HuH-7.5 (cell line): ENCODE results near the gene CSNK1A1L.
"Not testable (repeated sequence)": the region's sequence is repeated elsewhere in the genome, so short reads cannot be mapped to it uniquely, and the experiment has no call there.

Source experiments
- DNase-seq: peaks from one replicate; pipeline ENCODE4 v3.0.0; 2011; ENCODE audit warnings: low spot score

CSNK1A1L gene

DNA sequence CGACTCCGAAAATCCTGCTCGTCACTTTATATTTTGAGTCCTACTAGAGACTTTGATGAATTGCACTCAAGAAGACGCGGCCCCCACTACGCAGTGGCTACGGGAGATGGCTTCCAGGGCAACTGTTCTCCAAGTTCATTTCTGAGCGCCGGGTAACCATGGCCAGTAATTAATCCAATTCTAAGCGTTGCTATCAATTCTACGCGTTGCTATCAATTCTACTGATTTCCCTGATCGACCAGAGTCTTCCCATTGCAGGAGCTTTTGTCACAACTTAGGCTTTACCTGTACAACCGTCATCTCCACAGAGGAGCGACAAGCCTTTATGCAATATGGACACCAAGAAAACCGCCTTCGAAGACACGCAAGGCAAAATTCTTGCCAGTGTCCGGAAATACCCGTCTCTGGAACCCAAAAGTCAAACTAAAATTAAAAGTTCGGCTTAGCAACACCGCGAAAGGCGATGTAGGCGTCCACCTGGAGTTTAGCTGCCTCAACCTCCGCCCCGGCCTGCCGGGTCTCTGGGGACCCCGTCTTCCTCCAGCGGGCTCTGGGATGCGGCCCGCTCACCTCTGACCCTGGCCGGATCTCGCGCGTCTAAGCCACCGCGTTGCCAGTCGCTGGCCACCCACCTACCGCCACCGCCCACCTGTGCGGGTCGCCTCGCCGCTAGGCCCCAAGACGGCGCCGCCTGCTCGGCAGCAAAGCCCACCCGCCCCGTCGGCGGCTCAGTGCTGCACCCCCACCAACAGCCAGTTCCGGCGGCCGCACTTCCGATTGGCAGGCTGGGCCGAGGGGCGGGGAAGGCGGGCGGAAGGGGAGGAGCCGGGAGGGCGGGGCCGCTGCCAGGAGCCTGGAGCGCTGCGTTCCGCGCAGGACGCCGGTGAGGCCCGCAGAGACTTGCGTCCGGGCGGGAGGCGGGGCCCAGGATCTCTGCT, 46.3 kb downstream of the CSNK1A1L start, which contains the start of gene SUPT20H:
Gene SUPT20H (minus strand): TSS at position 779 of the 938 bp plus-strand sequence. CDS start 8,198 bp downstream, outside the sequence.
- DNase-seq: peak; percentile 55

DNA sequence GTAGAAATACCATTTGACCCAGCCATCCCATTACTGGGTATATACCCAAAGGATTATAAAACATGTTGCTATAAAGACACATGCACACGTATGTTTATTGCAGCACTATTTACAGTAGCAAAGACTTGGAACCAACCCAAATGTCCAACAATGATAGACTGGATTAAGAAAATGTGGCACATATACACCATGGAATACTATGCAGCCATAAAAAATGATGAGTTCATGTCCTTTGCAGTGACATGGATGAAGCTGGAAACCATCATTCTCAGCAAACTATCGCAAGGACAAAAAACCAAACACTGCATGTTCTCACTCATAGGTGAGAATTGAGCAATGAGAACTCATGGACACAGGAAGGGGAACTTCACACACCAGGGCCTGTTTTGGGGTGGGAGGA, 49.2 kb downstream of the CSNK1A1L start:
- not testable (repeated sequence) for DNase-seq
